ENCODE measurements around the gene C3orf22.

Gene C3orf22

DNA sequence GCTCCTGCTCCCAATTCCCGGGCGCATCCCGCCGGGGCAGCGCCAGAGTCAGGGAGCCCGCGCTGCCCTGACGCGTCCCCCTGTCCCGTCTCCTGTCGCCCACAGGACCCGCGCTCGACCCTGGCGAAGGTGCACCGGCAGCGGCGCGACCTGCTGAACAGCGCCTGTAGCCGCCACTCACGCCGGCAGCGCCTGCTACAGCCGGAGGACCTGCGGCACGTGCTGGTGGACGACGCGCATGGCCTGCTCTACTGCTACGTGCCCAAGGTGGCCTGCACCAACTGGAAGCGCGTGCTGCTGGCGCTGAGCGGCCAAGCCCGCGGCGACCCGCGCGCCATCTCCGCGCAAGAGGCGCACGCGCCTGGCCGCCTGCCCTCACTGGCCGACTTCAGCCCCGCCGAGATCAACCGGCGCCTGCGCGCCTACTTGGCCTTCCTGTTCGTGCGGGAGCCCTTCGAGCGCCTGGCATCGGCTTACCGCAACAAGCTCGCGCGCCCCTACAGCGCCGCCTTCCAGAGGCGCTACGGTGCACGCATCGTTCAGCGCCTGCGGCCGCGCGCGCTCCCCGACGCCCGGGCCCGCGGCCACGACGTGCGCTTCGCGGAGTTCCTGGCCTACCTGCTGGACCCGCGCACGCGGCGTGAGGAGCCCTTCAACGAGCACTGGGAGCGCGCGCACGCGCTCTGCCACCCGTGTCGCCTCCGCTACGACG lies 16.9 kb downstream of the C3orf22 start:
- TF ChIP-seq ZFX (IDR thresholded peaks at IDR 0.05): no peak
- TF ChIP-seq, protein P1, sequence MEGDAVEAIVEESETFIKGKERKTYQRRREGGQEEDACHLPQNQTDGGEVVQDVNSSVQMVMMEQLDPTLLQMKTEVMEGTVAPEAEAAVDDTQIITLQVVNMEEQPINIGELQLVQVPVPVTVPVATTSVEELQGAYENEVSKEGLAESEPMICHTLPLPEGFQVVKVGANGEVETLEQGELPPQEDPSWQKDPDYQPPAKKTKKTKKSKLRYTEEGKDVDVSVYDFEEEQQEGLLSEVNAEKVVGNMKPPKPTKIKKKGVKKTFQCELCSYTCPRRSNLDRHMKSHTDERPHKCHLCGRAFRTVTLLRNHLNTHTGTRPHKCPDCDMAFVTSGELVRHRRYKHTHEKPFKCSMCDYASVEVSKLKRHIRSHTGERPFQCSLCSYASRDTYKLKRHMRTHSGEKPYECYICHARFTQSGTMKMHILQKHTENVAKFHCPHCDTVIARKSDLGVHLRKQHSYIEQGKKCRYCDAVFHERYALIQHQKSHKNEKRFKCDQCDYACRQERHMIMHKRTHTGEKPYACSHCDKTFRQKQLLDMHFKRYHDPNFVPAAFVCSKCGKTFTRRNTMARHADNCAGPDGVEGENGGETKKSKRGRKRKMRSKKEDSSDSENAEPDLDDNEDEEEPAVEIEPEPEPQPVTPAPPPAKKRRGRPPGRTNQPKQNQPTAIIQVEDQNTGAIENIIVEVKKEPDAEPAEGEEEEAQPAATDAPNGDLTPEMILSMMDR (conservative IDR thresholded peaks at IDR 0.05): no peak
- no peak overlapping the region for H3K27ac ChIP-seq

DNA sequence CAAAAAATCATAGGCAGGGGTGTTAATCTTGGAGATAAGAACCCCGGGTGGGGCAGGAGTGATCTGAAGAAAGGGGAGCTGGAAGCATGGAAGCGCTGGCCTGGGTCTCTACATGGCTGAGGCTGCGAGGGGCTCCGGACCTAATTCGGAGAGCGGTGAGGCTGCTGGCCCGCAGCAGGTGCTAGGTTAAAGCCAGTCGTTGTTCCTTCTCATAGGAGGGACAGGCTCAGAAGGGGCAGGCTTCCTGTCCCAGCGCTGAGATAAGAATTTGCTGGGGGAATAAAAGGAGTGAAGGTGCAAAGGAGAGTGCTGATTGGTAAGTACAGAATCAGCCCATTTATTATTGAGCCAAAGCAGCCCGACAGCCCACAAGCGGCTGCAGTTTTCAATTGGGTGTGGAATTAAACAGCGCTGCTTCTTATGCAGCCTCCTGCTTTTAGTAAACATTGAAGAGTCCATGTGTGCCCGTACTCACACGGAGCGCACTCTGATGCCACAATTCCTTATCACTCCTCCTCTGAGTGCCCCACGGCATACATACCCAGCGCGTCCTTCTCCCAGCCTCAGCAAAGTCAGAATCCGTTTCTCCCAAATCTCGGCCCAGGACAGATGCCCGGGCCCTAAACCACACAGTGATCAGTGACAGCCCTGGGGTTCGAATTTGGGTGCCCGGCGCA lies 17.6 kb downstream of the C3orf22 start:
- H3K27ac ChIP-seq: no peak overlapping the region
- TF ChIP-seq, protein P1 (conservative IDR thresholded peaks at IDR 0.05): no peak
- TF ChIP-seq ZFX (IDR thresholded peaks at IDR 0.05): no peak

DNA sequence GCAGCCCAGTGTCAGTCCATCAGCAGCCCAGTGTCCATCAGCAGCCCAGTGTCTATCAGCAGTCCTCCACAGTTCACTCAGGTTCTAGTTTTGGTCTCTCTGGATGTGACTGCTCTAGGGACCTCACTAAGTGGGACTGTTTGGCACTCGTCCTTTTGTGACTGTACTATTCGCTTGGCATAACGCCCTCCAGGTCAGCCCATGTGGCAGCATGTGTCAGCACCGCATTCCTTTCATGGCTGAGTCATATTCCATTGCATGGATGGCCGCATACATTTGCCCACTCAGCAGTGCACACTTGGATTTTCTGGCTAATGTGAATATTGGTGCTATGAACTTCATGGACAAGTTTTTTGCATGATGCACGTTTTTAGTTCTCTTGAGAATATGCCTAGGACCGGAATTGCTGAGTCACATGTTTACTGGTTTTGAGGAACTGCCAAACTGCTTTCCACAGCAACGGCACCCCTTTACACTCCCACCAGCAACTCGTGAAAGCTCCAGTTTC lies 18.3 kb downstream of the C3orf22 start:
- no peak for TF ChIP-seq ZFX (IDR thresholded peaks at IDR 0.05)
- TF ChIP-seq, protein P1 (conservative IDR thresholded peaks at IDR 0.05): no peak
- H3K27ac ChIP-seq: no peak overlapping the region

DNA sequence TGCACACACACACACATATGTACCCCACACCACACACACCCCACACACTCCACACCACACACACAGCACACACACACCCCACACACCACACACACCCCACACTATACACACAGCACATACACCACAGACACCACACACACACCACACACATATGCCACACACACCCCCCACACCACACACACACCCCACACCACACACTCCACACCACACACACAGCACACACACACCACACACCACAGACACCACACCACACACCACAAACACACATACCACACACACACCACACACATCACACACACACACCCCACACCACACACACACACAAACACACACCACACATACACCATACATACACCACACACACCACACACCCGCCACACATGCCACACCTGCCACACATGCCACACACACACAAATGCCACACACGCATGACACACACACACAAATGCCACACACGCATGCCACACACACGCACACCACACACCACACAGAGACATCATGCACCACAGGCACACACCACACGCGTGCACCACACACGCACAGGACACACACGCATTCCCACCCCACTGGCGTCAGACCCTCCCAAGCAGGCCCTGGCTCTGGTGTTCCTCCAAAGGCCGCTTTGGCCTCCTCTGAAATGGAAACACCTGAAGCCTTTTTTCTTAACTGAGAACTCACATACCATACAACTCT lies 19.0 kb downstream of the C3orf22 start:
- no peak for TF ChIP-seq ZFX (IDR thresholded peaks at IDR 0.05)
- TF ChIP-seq, protein P1 (conservative IDR thresholded peaks at IDR 0.05): no peak
- H3K27ac ChIP-seq: no peak overlapping the region

DNA sequence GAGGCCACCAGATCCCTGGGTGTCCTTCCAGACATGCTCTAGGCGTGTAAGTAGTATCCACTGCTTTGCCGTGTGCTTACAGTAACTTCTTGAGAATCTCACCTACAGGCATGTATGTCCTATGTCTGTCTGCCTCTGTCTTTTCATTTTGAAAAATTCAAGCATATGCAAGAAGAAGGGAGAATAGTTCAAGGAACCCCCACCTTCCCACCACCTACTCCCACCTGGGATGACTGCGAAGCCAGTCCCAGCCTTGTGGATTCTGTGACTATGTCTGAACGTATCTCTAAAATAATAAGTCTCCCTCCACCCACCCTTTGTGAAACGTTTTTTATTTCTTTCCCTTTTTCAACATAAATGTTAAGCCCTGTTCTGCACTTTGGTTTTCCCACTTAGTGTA lies 19.8 kb downstream of the C3orf22 start:
- no peak for TF ChIP-seq ZFX (IDR thresholded peaks at IDR 0.05)
- TF ChIP-seq, protein P1 (conservative IDR thresholded peaks at IDR 0.05): no peak
- no peak overlapping the region for H3K27ac ChIP-seq

DNA sequence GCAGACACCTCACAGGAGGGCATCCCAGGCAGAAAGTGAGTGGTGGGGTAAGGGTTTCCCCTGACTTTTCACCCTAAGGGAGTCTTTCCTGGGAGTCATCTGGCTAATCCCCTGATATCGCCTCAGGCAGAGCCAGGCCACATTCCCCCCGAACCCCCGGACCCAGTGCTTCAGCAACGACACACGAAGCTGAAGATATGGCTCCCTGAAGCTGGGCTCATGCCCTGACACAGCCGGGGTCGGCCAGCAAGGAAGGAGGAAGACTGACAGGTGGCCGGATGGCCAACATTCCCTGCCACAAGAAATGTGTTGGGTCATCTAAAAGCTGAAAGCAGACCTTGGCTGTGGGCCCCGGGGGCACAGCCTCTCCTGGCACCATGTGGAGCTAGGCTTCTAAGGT lies 20.4 kb downstream of the C3orf22 start:
- H3K27ac ChIP-seq: no peak overlapping the region
- no peak for TF ChIP-seq ZFX (IDR thresholded peaks at IDR 0.05)
- TF ChIP-seq, protein P1 (conservative IDR thresholded peaks at IDR 0.05): no peak

All from C4-2B (cell line).